GM12878 (cell line): ENCODE data around the gene CDYL. TPM values are rescaled to one million over a fixed set of nuclear protein-coding genes. Genes with fewer than 3 reads are reported as not detected.

Experiments
- ATAC-seq: fragments of 200-7000 bp; cut with Tn5 transposase; 3 replicates; pipeline ENCODE4 v1.9.1; 2020; ENCODE audit warnings: mild to moderate bottlenecking, moderate library complexity
- BruUV-seq: library from RNA; stranded (reverse); fragments of 400-500 nt; replicated peaks from 2 replicates; lab custom pipeline; 2021; lab: Mats Ljungman, UMichigan
- CTCF ChIA-PET: fragments of 300-600 bp; sonication (Branson Sonifier 250); formaldehyde crosslinking; extraction: SDS; loops from one replicate; lab custom pipeline; 2021; ENCODE audit warnings: inconsistent platforms; lab: Yijun Ruan, JAX
- POLR2A ChIA-PET: fragments of 350-600 bp; formaldehyde crosslinking; extraction: SDS; loops from one replicate; lab custom pipeline; 2021; ENCODE audit warnings: inconsistent platforms; lab: Charles Lee
- RAD21 ChIA-PET: fragments of 300-600 bp; sonication (Branson Sonifier 250); formaldehyde crosslinking; loops from one replicate; lab custom pipeline; 2023; ENCODE audit warnings: antibody characterized with exemption; ENCODE audit not compliant: unreplicated experiment; lab: Charles Lee
- SMC1A ChIA-PET: fragments of 300-600 bp; sonication (Branson Sonifier 250); formaldehyde crosslinking; loops from one replicate; lab custom pipeline; 2023; ENCODE audit not compliant: unreplicated experiment, uncharacterized antibody; lab: Charles Lee
- DNase-seq: peaks from one replicate; pipeline ENCODE4 v3.0.0-alpha.2; 2011; ENCODE audit warnings: low read depth, low spot score
- FAIRE-seq: peaks from 3 replicates; lab custom pipeline; 2011; peaks lifted over from hg19 to GRCh38; lab: Jason Lieb, UNC
- H2AFZ ChIP-seq: 2 replicates; pipeline ENCODE4 v1.6.0; 2011; ENCODE audit warnings: low read depth, low read length, control low read depth; ENCODE audit not compliant: control insufficient read depth
- H3K27ac ChIP-seq: 2 replicates; pipeline ENCODE4 v1.5.1; 2011; ENCODE audit warnings: control low read depth; ENCODE audit not compliant: control insufficient read depth, insufficient read depth
- H3K27me3 ChIP-seq, 2 experiments: replicated peaks in 1 of 2; 2 replicates each; pipeline versions ENCODE4 v1.6.0 to v1.6.1; 2011; ENCODE audit warnings: low read length in 1 of 2; ENCODE audit not compliant: control insufficient read depth in 2 of 2, insufficient read depth in 2 of 2
- H3K36me3 ChIP-seq, 2 experiments: 2 replicates each; pipeline ENCODE4 v1.5.1; 2011; ENCODE audit warnings: low read length in 1 of 2; ENCODE audit not compliant: control insufficient read depth in 2 of 2, insufficient read depth in 2 of 2
- H3K4me1 ChIP-seq: 2 replicates; pipeline ENCODE4 v1.6.1; 2011; ENCODE audit warnings: mild to moderate bottlenecking, low read length, moderate library complexity, mixed read lengths; ENCODE audit not compliant: control insufficient read depth, insufficient read depth
- H3K4me2 ChIP-seq: 2 replicates; pipeline ENCODE4 v1.6.0; 2011; ENCODE audit warnings: control low read depth; ENCODE audit not compliant: control insufficient read depth, insufficient read depth
- H3K4me3 ChIP-seq: fragments of 200-600 bp; sonication (generic); 2 replicates; pipeline ENCODE4 v1.5.1; 2016
- H3K79me2 ChIP-seq: 2 replicates; pipeline ENCODE4 v1.6.0; 2011; ENCODE audit warnings: low read length; ENCODE audit not compliant: control insufficient read depth, insufficient read depth
- H3K9ac ChIP-seq: 2 replicates; pipeline ENCODE4 v1.8.0; 2011; ENCODE audit warnings: low read length, control low read depth, mixed read lengths; ENCODE audit not compliant: control insufficient read depth, insufficient read depth
- H3K9me3 ChIP-seq: replicated peaks from 3 replicates; pipeline ENCODE4 v1.5.1; 2011; ENCODE audit warnings: mild to moderate bottlenecking, low read length; ENCODE audit not compliant: control insufficient read depth, insufficient read depth
- H4K20me1 ChIP-seq: 2 replicates; pipeline ENCODE4 v1.6.0; 2011; ENCODE audit not compliant: control insufficient read depth, insufficient read depth
- CEBPB ChIP-seq, 2 experiments: fragments of 150-350 bp in 1 of 2; IDR thresholded peaks; 2 replicates each; pipeline ENCODE4 v1.6.1; 2012 to 2014; ENCODE audit warnings: low read depth in 2 of 2, low read length in 2 of 2, borderline replicate concordance in 1 of 2, inconsistent platforms in 1 of 2
- CEBPZ ChIP-seq: fragments of 150-350 bp; IDR thresholded peaks from 2 replicates; pipeline ENCODE4 v1.6.1; 2016; ENCODE audit warnings: low read depth, low read length
- HDAC6 ChIP-seq: fragments of 200-600 bp; sonication (generic); IDR thresholded peaks from one replicate; pipeline ENCODE4 v1.8.0; 2017; ENCODE audit warnings: antibody characterized with exemption; ENCODE audit not compliant: unreplicated experiment
- MYB ChIP-seq: fragments of 150-350 bp; IDR thresholded peaks from 2 replicates; pipeline ENCODE4 v1.6.1; 2014; ENCODE audit warnings: mild to moderate bottlenecking, low read depth, low read length, borderline replicate concordance
- NFIC ChIP-seq: IDR thresholded peaks from 2 replicates; pipeline ENCODE4 v1.6.1; 2012; ENCODE audit warnings: low read depth, mild to moderate bottlenecking, inconsistent platforms, low read length, moderate library complexity
- WGBS: methylation state at CpG from one replicate; pipeline ENCODE4 v1.1.6; 2016; ENCODE audit warnings: low lambda C conversion rate; ENCODE audit not compliant: insufficient replicate concordance, insufficient coverage; ENCODE audit errors: missing lambda C conversion rate; 5-methylcytosine and 5-hydroxymethylcytosine counted together
- in situ Hi-C: fragments of 300-500 bp; cut with MboI; formaldehyde crosslinking; loops from 9 replicates; pipeline ENCODE4 v1.14.3; 2018; ENCODE audit warnings: mixed read lengths
- intact Hi-C: fragments of 100-400 bp; cut with micrococcal nuclease; formaldehyde crosslinking; loops from one replicate; pipeline ENCODE4 v1.14.2; 2022; ENCODE audit not compliant: unreplicated experiment
- polyA plus RNA-seq, 11 experiments: library from polyadenylated mRNA; depleted of rRNA in 4 of 11; unstranded in 6 of 11; stranded (reverse) in 5 of 11; fragments of >200 nt; fragmentation: Nextera tagmentation in 4 of 11; fragmentation: Illumina TruSeq in 1 of 11; extraction: Ambion mirVana in 4 of 11; extraction: Trizol in 1 of 11; gene quantifications; 1 replicate in 1 of 11; 2 replicates in 10 of 11; pipeline versions ENCODE4 v1.2.1 to v1.2.3, GENCODE V29; 2011 to 2016; ENCODE audit warnings: inconsistent platforms in 2 of 11, missing spikeins in 2 of 11, low read depth in 1 of 11
- total RNA-seq, 4 experiments: library from RNA; depleted of rRNA in 3 of 4; stranded (reverse); fragments of >200 nt in 3 of 4; fragmentation: Illumina TruSeq in 1 of 4; extraction: Trizol in 1 of 4; gene quantifications; 2 replicates each; pipeline versions ENCODE4 v1.2.1 to v1.2.3, GENCODE V29; 2013 to 2021
- TF ChIP-seq, protein P1 (sequence below): fragments of 450-650 bp; IDR thresholded peaks from 2 replicates; pipeline ENCODE4 v1.6.1; 2018; ENCODE audit warnings: mild to moderate bottlenecking, low read depth, moderate library complexity; ENCODE audit not compliant: partially characterized antibody
- TF ChIP-seq, protein P2 (sequence below): IDR thresholded peaks from 2 replicates; pipeline ENCODE4 v1.6.1; 2012; ENCODE audit warnings: improper control_type of control experiment, low read depth, low read length; ENCODE audit not compliant: insufficient replicate concordance

The CDYL gene
- total and polyA plus RNA-seq, 10 of the 15 experiments (the other 5 are each of a cell fraction or from before 2014, with no cell fraction given): 9.3 to 61.2 (median 28.5) TPM

DNA sequence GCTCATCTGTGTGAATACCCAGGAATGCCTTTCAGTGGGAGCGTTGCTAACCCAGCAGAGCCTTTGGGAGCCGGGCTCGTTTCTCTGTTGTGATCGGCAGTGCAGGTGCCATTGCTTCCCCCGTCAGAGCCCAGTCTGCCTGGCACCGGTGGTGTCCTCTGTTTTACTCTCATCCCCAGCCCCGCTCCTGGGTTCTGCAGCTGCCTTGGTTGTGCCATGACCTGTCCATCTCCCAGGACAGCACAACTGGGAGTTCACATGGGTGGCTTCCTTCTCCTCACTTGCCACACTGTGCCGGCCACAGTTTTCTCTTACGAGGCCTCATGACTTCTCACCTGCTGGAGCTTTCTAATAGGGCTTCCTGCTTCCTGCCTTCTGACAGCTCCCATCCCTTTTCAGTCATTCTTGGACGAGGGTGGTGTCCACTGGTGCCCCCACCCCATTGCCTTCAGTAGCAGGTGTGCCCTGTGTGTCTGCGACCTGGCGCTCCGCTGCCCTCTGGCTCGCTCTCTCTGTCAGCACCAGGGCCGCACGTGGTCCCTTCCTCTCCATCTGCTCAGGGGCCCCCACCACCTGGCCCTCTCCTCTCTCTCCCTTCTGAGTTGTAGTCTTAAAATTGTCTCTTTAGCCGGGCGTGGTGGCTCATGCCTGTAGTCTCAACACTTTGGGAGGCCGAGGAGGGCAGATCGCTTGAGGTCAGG lies 116.7 kb downstream of the CDYL start:
- intact Hi-C loops (no loop called here), in situ Hi-C loops (no loop called here)
- POLR2A ChIA-PET: no interaction called here
- Histone ChIP-seq H3K9ac (no peak overlapping the region), H3K79me2 (peaks cover 20% of the 10 kb centered on the region), H3K27ac (no peak overlapping the region), H3K27me3 (no peaks in the 10 kb centered on the region), H3K4me3 (no peak overlapping the region), H3K9me3 (no peaks in the 10 kb centered on the region; the same call in 2 of the 3 replicates), H4K20me1 (no peaks in the 10 kb centered on the region), H3K36me3 (peaks cover 12 to 21% of the 10 kb centered on the region in 2 experiments; a peak in 3 of 4 replicates), H3K4me1 (no peaks in the 10 kb centered on the region), H3K4me2 (no peak overlapping the region), H2AFZ (no peak overlapping the region)
- BruUV-seq: no TSS peak
- no peak for FAIRE-seq
- WGBS: 94% methylated on average over 20 of the region's 20 CpGs
- DNase-seq: no peak
- RAD21 ChIA-PET: no interaction called here
- CTCF ChIA-PET: no interaction called here
- no peak for ATAC-seq
- SMC1A ChIA-PET: no interaction called here
- no peak for TF ChIP-seq CEBPB (IDR thresholded peaks at IDR 0.05; ENCODE audit: borderline replicate concordance in 1 of 2, low read depth in 2 of 2, low read length in 2 of 2)
- TF ChIP-seq NFIC: no peak
- TF ChIP-seq, protein P1, sequence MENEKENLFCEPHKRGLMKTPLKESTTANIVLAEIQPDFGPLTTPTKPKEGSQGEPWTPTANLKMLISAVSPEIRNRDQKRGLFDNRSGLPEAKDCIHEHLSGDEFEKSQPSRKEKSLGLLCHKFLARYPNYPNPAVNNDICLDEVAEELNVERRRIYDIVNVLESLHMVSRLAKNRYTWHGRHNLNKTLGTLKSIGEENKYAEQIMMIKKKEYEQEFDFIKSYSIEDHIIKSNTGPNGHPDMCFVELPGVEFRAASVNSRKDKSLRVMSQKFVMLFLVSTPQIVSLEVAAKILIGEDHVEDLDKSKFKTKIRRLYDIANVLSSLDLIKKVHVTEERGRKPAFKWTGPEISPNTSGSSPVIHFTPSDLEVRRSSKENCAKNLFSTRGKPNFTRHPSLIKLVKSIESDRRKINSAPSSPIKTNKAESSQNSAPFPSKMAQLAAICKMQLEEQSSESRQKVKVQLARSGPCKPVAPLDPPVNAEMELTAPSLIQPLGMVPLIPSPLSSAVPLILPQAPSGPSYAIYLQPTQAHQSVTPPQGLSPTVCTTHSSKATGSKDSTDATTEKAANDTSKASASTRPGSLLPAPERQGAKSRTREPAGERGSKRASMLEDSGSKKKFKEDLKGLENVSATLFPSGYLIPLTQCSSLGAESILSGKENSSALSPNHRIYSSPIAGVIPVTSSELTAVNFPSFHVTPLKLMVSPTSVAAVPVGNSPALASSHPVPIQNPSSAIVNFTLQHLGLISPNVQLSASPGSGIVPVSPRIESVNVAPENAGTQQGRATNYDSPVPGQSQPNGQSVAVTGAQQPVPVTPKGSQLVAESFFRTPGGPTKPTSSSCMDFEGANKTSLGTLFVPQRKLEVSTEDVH: no peak
- no peak for TF ChIP-seq MYB
- no peak for TF ChIP-seq CEBPZ
- no peak for TF ChIP-seq HDAC6
- TF ChIP-seq, protein P2, sequence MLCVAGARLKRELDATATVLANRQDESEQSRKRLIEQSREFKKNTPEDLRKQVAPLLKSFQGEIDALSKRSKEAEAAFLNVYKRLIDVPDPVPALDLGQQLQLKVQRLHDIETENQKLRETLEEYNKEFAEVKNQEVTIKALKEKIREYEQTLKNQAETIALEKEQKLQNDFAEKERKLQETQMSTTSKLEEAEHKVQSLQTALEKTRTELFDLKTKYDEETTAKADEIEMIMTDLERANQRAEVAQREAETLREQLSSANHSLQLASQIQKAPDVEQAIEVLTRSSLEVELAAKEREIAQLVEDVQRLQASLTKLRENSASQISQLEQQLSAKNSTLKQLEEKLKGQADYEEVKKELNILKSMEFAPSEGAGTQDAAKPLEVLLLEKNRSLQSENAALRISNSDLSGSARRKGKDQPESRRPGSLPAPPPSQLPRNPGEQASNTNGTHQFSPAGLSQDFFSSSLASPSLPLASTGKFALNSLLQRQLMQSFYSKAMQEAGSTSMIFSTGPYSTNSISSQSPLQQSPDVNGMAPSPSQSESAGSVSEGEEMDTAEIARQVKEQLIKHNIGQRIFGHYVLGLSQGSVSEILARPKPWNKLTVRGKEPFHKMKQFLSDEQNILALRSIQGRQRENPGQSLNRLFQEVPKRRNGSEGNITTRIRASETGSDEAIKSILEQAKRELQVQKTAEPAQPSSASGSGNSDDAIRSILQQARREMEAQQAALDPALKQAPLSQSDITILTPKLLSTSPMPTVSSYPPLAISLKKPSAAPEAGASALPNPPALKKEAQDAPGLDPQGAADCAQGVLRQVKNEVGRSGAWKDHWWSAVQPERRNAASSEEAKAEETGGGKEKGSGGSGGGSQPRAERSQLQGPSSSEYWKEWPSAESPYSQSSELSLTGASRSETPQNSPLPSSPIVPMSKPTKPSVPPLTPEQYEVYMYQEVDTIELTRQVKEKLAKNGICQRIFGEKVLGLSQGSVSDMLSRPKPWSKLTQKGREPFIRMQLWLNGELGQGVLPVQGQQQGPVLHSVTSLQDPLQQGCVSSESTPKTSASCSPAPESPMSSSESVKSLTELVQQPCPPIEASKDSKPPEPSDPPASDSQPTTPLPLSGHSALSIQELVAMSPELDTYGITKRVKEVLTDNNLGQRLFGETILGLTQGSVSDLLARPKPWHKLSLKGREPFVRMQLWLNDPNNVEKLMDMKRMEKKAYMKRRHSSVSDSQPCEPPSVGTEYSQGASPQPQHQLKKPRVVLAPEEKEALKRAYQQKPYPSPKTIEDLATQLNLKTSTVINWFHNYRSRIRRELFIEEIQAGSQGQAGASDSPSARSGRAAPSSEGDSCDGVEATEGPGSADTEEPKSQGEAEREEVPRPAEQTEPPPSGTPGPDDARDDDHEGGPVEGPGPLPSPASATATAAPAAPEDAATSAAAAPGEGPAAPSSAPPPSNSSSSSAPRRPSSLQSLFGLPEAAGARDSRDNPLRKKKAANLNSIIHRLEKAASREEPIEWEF: no peak
